GM12878 (cell line): ENCODE results near the gene PIK3R4. TPM values are rescaled to one million over a fixed set of nuclear protein-coding genes. Genes with fewer than 3 reads are reported as not detected.

Source experiments
- CBX3 ChIP-seq: fragments of 200-600 bp; sonication (generic); IDR thresholded peaks from 2 replicates; pipeline ENCODE4 v1.6.1; 2016; ENCODE audit warnings: low read depth, borderline replicate concordance
- EP300 ChIP-seq, 2 experiments: fragments of 150-350 bp in 1 of 2; IDR thresholded peaks; 2 replicates each; pipeline ENCODE4 v1.6.1; 2011 to 2012; ENCODE audit warnings: low read depth in 2 of 2, low read length in 2 of 2, borderline replicate concordance in 1 of 2, improper control_type of control experiment in 1 of 2, inconsistent platforms in 1 of 2; ENCODE audit not compliant: control insufficient read depth in 1 of 2
- FOXM1 ChIP-seq: IDR thresholded peaks from 2 replicates; pipeline ENCODE4 v1.6.1; 2012; ENCODE audit warnings: low read depth, mild to moderate bottlenecking, inconsistent platforms, low read length, moderate library complexity
- GATAD2B ChIP-seq: fragments of 450-650 bp; conservative IDR thresholded peaks from 2 replicates; pipeline ENCODE4 v1.6.1; 2017; ENCODE audit warnings: low read depth, mild to moderate bottlenecking, moderate library complexity
- JUND ChIP-seq: IDR thresholded peaks from 2 replicates; pipeline ENCODE4 v1.6.1; 2012; ENCODE audit warnings: low read depth, mild to moderate bottlenecking, low read length, improper control_type of control experiment, moderate library complexity
- MYC ChIP-seq: IDR thresholded peaks from 2 replicates; pipeline ENCODE4 v1.6.1; 2011; ENCODE audit warnings: mild to moderate bottlenecking, low read length, moderate library complexity, inconsistent platforms; ENCODE audit not compliant: insufficient read depth, insufficient replicate concordance, insufficient read length, severe bottlenecking
- NFYA ChIP-seq: IDR thresholded peaks from 2 replicates; pipeline ENCODE4 v1.6.1; 2011; ENCODE audit warnings: low read depth, mild to moderate bottlenecking, low read length, improper control_type of control experiment, borderline replicate concordance
- POU2F2 ChIP-seq: IDR thresholded peaks from 3 replicates; pipeline ENCODE4 v1.6.1; 2011; ENCODE audit warnings: low read depth, mild to moderate bottlenecking, low read length, borderline replicate concordance
- STAT3 ChIP-seq: IDR thresholded peaks from 2 replicates; pipeline ENCODE4 v1.6.1; 2011; ENCODE audit warnings: low read depth, low read length, improper control_type of control experiment
- YY1 ChIP-seq: IDR thresholded peaks from 2 replicates; pipeline ENCODE4 v1.6.1; 2011; ENCODE audit warnings: low read depth, mild to moderate bottlenecking, low read length
- polyA plus RNA-seq, 11 experiments: library from polyadenylated mRNA; depleted of rRNA in 4 of 11; unstranded in 6 of 11; stranded (reverse) in 5 of 11; fragments of >200 nt; fragmentation: Nextera tagmentation in 4 of 11; fragmentation: Illumina TruSeq in 1 of 11; extraction: Ambion mirVana in 4 of 11; extraction: Trizol in 1 of 11; gene quantifications; 1 replicate in 1 of 11; 2 replicates in 10 of 11; pipeline versions ENCODE4 v1.2.1 to v1.2.3, GENCODE V29; 2011 to 2016; ENCODE audit warnings: inconsistent platforms in 2 of 11, missing spikeins in 2 of 11, low read depth in 1 of 11
- total RNA-seq, 4 experiments: library from RNA; depleted of rRNA in 3 of 4; stranded (reverse); fragments of >200 nt in 3 of 4; fragmentation: Illumina TruSeq in 1 of 4; extraction: Trizol in 1 of 4; gene quantifications; 2 replicates each; pipeline versions ENCODE4 v1.2.1 to v1.2.3, GENCODE V29; 2013 to 2021
- TF ChIP-seq, protein P1 (sequence below): fragments of 450-650 bp; IDR thresholded peaks from 2 replicates; pipeline ENCODE4 v1.6.1; 2017; ENCODE audit warnings: mild to moderate bottlenecking, moderate library complexity
- TF ChIP-seq, protein P2 (sequence below): fragments of 450-650 bp; IDR thresholded peaks from 2 replicates; pipeline ENCODE4 v1.6.1; 2017; ENCODE audit warnings: mild to moderate bottlenecking, moderate library complexity

Gene PIK3R4
- total and polyA plus RNA-seq, 10 of the 15 experiments (the other 5 are each of a cell fraction or from before 2014, with no cell fraction given) = 22.6 to 50.2 (median 31.1) TPM

DNA sequence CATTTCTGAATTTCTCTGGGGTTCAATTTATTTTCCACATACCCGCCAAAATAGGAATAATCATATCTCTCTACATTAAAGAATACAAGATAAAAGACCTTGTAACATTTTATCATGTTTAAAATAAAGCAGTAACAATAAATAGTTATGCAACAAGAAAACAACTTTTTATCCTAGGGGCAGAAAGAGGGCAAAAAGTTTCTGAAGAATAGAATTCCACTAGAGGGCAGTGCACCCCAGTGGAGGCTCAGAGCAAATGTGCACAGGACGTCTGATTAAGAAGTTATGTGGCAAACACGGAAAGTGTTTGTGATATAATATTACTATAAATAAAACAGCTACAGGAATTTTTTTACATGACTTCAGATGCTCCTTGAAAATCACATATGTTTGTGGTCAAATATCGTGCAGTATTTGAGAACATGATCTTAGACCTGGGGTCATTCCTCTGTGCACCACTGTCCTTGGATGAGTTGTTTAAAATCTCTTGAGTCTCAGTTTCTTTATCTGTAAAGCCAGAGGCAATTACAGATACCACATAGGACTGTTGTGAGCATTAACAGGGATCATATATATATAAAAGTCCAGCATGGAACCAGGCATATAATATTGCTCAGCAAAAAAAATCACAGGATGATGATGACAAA is 13.2 kb upstream of the PIK3R4 start (continued):
- TF ChIP-seq POU2F2 (no peak), GATAD2B (no peak), STAT3 (no peak), EP300 (IDR thresholded peaks at IDR 0.05; ENCODE audit: borderline replicate concordance in 1 of 2, control insufficient read depth in 1 of 2, low read depth in 2 of 2, low read length in 2 of 2) (no peak), FOXM1 (peak; percentile 68), NFYA (no peak), JUND (no peak), CBX3 (no peak), MYC (no peak), YY1 (0 out of 2 replicates have a peak, but pooled peaks have one; percentile 59)
- TF ChIP-seq, protein P1, sequence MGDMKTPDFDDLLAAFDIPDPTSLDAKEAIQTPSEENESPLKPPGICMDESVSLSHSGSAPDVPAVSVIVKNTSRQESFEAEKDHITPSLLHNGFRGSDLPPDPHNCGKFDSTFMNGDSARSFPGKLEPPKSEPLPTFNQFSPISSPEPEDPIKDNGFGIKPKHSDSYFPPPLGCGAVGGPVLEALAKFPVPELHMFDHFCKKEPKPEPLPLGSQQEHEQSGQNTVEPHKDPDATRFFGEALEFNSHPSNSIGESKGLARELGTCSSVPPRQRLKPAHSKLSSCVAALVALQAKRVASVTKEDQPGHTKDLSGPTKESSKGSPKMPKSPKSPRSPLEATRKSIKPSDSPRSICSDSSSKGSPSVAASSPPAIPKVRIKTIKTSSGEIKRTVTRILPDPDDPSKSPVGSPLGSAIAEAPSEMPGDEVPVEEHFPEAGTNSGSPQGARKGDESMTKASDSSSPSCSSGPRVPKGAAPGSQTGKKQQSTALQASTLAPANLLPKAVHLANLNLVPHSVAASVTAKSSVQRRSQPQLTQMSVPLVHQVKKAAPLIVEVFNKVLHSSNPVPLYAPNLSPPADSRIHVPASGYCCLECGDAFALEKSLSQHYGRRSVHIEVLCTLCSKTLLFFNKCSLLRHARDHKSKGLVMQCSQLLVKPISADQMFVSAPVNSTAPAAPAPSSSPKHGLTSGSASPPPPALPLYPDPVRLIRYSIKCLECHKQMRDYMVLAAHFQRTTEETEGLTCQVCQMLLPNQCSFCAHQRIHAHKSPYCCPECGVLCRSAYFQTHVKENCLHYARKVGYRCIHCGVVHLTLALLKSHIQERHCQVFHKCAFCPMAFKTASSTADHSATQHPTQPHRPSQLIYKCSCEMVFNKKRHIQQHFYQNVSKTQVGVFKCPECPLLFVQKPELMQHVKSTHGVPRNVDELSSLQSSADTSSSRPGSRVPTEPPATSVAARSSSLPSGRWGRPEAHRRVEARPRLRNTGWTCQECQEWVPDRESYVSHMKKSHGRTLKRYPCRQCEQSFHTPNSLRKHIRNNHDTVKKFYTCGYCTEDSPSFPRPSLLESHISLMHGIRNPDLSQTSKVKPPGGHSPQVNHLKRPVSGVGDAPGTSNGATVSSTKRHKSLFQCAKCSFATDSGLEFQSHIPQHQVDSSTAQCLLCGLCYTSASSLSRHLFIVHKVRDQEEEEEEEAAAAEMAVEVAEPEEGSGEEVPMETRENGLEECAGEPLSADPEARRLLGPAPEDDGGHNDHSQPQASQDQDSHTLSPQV = no peak
- TF ChIP-seq, protein P2, sequence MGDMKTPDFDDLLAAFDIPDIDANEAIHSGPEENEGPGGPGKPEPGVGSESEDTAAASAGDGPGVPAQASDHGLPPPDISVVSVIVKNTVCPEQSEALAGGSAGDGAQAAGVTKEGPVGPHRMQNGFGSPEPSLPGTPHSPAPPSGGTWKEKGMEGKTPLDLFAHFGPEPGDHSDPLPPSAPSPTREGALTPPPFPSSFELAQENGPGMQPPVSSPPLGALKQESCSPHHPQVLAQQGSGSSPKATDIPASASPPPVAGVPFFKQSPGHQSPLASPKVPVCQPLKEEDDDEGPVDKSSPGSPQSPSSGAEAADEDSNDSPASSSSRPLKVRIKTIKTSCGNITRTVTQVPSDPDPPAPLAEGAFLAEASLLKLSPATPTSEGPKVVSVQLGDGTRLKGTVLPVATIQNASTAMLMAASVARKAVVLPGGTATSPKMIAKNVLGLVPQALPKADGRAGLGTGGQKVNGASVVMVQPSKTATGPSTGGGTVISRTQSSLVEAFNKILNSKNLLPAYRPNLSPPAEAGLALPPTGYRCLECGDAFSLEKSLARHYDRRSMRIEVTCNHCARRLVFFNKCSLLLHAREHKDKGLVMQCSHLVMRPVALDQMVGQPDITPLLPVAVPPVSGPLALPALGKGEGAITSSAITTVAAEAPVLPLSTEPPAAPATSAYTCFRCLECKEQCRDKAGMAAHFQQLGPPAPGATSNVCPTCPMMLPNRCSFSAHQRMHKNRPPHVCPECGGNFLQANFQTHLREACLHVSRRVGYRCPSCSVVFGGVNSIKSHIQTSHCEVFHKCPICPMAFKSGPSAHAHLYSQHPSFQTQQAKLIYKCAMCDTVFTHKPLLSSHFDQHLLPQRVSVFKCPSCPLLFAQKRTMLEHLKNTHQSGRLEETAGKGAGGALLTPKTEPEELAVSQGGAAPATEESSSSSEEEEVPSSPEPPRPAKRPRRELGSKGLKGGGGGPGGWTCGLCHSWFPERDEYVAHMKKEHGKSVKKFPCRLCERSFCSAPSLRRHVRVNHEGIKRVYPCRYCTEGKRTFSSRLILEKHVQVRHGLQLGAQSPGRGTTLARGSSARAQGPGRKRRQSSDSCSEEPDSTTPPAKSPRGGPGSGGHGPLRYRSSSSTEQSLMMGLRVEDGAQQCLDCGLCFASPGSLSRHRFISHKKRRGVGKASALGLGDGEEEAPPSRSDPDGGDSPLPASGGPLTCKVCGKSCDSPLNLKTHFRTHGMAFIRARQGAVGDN = no peak
